Measurements from ENCODE around the gene C16orf46. TPM values are rescaled to one million over a fixed set of nuclear protein-coding genes. Genes with fewer than 3 reads are reported as not detected.

Gene C16orf46
- total RNA-seq, 1 experiment from 2014 or later, result 2.0 TPM

DNA sequence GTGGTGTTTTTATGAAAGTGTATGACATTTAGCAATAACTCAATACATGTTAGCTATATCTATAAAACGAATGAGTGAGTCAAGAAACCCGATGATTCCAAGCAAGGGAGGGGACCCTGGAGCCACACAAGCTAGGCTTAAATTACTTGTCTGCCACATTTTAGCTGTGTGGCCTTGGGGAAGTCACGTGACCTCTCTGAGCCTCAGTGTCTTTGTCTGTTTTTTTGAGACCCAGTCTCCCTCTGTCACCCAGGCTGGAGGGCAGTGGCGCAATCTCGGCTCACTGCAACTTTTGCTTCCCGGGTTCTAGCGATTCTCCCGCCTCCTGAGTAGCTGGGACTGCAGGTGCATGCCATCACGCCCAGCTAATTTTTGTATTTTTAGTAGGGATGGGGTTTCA is 39.2 kb upstream of the C16orf46 start:
- no peaks in the 10 kb centered on the region for H3K36me3 Mint-ChIP-seq (ENCODE audit: insufficient read depth in 1 of 3, low read depth in 3 of 3)
- no peak overlapping the region for H2BK12ac ChIP-seq (ENCODE audit: insufficient read length, low read depth, low read length)
- no peak overlapping the region for H3K27ac Mint-ChIP-seq
- H3K27ac ChIP-seq (ENCODE audit: insufficient read length, low read depth, low read length), result no peak overlapping the region
- H4K5ac ChIP-seq (ENCODE audit: insufficient read length, low read depth, low read length), result no peak overlapping the region
- H3K23ac ChIP-seq (ENCODE audit: insufficient read length, low read depth, low read length), result no peak overlapping the region
- no peak overlapping the region for H3K4me3 Mint-ChIP-seq
- H3K23me2 ChIP-seq (ENCODE audit: insufficient read length, low read depth, low read length, poor library complexity, severe bottlenecking), result no peaks in the 10 kb centered on the region
- H3T11ph ChIP-seq (ENCODE audit: low read length), result no peak overlapping the region
- H2AFZ ChIP-seq (ENCODE audit: low read length), result no peak overlapping the region
- H3K4me1 Mint-ChIP-seq, result no peaks in the 10 kb centered on the region
- no peak overlapping the region for H3K14ac ChIP-seq (ENCODE audit: insufficient read depth, low read length)
- TF ChIP-seq, protein P1, sequence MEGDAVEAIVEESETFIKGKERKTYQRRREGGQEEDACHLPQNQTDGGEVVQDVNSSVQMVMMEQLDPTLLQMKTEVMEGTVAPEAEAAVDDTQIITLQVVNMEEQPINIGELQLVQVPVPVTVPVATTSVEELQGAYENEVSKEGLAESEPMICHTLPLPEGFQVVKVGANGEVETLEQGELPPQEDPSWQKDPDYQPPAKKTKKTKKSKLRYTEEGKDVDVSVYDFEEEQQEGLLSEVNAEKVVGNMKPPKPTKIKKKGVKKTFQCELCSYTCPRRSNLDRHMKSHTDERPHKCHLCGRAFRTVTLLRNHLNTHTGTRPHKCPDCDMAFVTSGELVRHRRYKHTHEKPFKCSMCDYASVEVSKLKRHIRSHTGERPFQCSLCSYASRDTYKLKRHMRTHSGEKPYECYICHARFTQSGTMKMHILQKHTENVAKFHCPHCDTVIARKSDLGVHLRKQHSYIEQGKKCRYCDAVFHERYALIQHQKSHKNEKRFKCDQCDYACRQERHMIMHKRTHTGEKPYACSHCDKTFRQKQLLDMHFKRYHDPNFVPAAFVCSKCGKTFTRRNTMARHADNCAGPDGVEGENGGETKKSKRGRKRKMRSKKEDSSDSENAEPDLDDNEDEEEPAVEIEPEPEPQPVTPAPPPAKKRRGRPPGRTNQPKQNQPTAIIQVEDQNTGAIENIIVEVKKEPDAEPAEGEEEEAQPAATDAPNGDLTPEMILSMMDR (conservative IDR thresholded peaks at IDR 0.05), result no peak
- no peak overlapping the region for H4K91ac ChIP-seq (ENCODE audit: insufficient read length, low read depth, low read length)
- no peaks in the 10 kb centered on the region for H3K9me3 ChIP-seq (ENCODE audit: control insufficient read depth, low read depth, low read length)
- no peak overlapping the region for H3K56ac ChIP-seq (ENCODE audit: insufficient read length, low read depth, low read length)
- H2BK20ac ChIP-seq (ENCODE audit: low read depth, low read length, poor library complexity, severe bottlenecking), result no peak overlapping the region
- H3K79me1 ChIP-seq (ENCODE audit: insufficient read depth, low read depth, low read length, poor library complexity, severe bottlenecking), result no peaks in the 10 kb centered on the region
- no peak for DNase-seq
- WGBS (ENCODE audit: extremely low coverage, insufficient read length, low lambda C conversion rate), result no CpG with 5 or more reads among the region's 9 CpGs
- H3K9me3 Mint-ChIP-seq, result no peaks in the 10 kb centered on the region
- no peak overlapping the region for H2AK5ac ChIP-seq (ENCODE audit: insufficient read length, low read length)
- H3K79me2 ChIP-seq (ENCODE audit: insufficient read depth, low read length), result no peaks in the 10 kb centered on the region
- no peaks in the 10 kb centered on the region for H3K27me3 ChIP-seq (ENCODE audit: insufficient read depth, low read length)
- H2BK15ac ChIP-seq (ENCODE audit: low read depth, low read length), result no peak overlapping the region
- no peak overlapping the region for H4K8ac ChIP-seq (replicated peaks; ENCODE audit: insufficient read length, low read depth, low read length)
- no peak overlapping the region for H2BK5ac ChIP-seq (ENCODE audit: insufficient read length, low read length)
- no peak overlapping the region for H2BK120ac ChIP-seq (ENCODE audit: low read depth, low read length, poor library complexity, severe bottlenecking)
- H3K4ac ChIP-seq (ENCODE audit: low read depth, low read length), result no peak overlapping the region
- no peaks in the 10 kb centered on the region for H3K4me1 ChIP-seq (ENCODE audit: insufficient read depth, low read length)
- no peak overlapping the region for H3K4me2 ChIP-seq (ENCODE audit: insufficient read depth, insufficient read length, low read length)
- H3K18ac ChIP-seq (ENCODE audit: insufficient read length, low read depth, low read length), result no peak overlapping the region
- H3K9ac ChIP-seq (ENCODE audit: extremely low read depth, insufficient read length, low read length), result no peak overlapping the region
- H3K27me3 Mint-ChIP-seq (ENCODE audit: low read depth), result peaks cover 4% of the 10 kb centered on the region
- H4K20me1 ChIP-seq (ENCODE audit: control insufficient read depth, insufficient read depth, insufficient read length), result no peaks in the 10 kb centered on the region
